OCI-LY3 (cell line): ENCODE results near the gene CCDC183.

ENCODE experiments used
- H2AFZ ChIP-seq: fragments of 200-600, 300-600 bp; shearing (Covaris generic); 2 replicates; pipeline ENCODE4 v1.6.0; 2014; ENCODE audit warnings: antibody characterized with exemption, low read depth, low read length
- H3K27ac ChIP-seq: fragments of 200-600, 300-600 bp; sonication (generic); 2 replicates; pipeline ENCODE4 v1.5.1; 2014; ENCODE audit warnings: mild to moderate bottlenecking, low read length, moderate library complexity, mixed read lengths
- H3K27me3 ChIP-seq: fragments of 200-600, 300-600 bp; sonication (generic); 2 replicates; pipeline ENCODE4 v1.6.1; 2014; ENCODE audit warnings: low read depth, low read length, mixed read lengths
- H3K36me3 ChIP-seq: fragments of 200-600, 300-600 bp; sonication (generic); replicated peaks from 2 replicates; pipeline ENCODE3; 2014; ENCODE audit warnings: low read depth, low read length, mixed read lengths
- H3K4me1 ChIP-seq: fragments of 300-600, 200-600 bp; sonication (generic); 2 replicates; pipeline ENCODE4 v1.6.1; 2014; ENCODE audit warnings: low read length, mixed read lengths
- H3K4me2 ChIP-seq: fragments of 200-600, 300-600 bp; sonication (generic); 2 replicates; pipeline ENCODE4 v1.6.1; 2014; ENCODE audit warnings: low read length, mixed read lengths
- H3K4me3 ChIP-seq: fragments of 300-600, 200-600 bp; sonication (generic); 2 replicates; pipeline ENCODE4 v1.5.1; 2014; ENCODE audit warnings: antibody characterized with exemption, mild to moderate bottlenecking, low read length, moderate library complexity
- H3K79me2 ChIP-seq: fragments of 300-600, 200-600 bp; shearing (Covaris generic); 2 replicates; pipeline ENCODE4 v1.6.1; 2014; ENCODE audit warnings: mild to moderate bottlenecking, low read length, mixed read lengths
- H3K9ac ChIP-seq: fragments of 300-600, 200-600 bp; shearing (Covaris generic); 2 replicates; pipeline ENCODE4 v1.6.0; 2014; ENCODE audit warnings: mild to moderate bottlenecking, low read length, moderate library complexity
- H3K9me3 ChIP-seq: fragments of 200-600, 300-600 bp; shearing (Covaris generic); 2 replicates; pipeline ENCODE4 v1.6.1; 2014; ENCODE audit warnings: low read length, mixed read lengths; ENCODE audit not compliant: insufficient read depth
- H4K20me1 ChIP-seq: fragments of 200-600, 300-600 bp; sonication (generic); 2 replicates; pipeline ENCODE4 v1.6.1; 2016; ENCODE audit warnings: low read length, mixed read lengths; ENCODE audit not compliant: insufficient read depth
- EZH2phosphoT487 ChIP-seq: fragments of 200-600 bp; shearing (Covaris generic); IDR thresholded peaks from 2 replicates; pipeline ENCODE4 v1.6.1; 2018; ENCODE audit warnings: antibody characterized with exemption, mixed run types, low read depth
- TF ChIP-seq, protein P1 (sequence below): fragments of 200-600, 300-600 bp; sonication (generic); IDR thresholded peaks from 2 replicates; pipeline ENCODE4 v1.5.1; 2014; ENCODE audit warnings: antibody characterized with exemption, low read length, low read depth

The CCDC183 gene

DNA sequence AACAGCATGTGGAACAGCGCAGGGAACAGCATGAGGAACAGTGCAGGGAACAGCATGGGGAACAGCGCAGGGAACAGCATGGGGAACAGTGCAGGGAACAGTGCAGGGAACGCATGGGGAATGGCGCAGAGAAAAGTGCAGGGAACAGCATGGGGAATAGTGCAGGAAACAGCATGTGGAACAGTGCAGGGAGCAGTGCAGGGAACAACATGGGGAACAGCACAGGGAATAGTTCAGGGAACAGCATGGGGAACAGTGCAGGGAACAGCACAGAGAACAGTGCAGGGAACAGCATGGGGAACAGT is 40.1 kb upstream of the CCDC183 start:
- H3K79me2 ChIP-seq = no peaks in the 10 kb centered on the region
- TF ChIP-seq EZH2phosphoT487 = no peak
- TF ChIP-seq, protein P1, sequence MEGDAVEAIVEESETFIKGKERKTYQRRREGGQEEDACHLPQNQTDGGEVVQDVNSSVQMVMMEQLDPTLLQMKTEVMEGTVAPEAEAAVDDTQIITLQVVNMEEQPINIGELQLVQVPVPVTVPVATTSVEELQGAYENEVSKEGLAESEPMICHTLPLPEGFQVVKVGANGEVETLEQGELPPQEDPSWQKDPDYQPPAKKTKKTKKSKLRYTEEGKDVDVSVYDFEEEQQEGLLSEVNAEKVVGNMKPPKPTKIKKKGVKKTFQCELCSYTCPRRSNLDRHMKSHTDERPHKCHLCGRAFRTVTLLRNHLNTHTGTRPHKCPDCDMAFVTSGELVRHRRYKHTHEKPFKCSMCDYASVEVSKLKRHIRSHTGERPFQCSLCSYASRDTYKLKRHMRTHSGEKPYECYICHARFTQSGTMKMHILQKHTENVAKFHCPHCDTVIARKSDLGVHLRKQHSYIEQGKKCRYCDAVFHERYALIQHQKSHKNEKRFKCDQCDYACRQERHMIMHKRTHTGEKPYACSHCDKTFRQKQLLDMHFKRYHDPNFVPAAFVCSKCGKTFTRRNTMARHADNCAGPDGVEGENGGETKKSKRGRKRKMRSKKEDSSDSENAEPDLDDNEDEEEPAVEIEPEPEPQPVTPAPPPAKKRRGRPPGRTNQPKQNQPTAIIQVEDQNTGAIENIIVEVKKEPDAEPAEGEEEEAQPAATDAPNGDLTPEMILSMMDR = no peak
- H2AFZ ChIP-seq = no peak overlapping the region
- H3K9me3 ChIP-seq = peaks cover 16% of the 10 kb centered on the region
- H3K4me2 ChIP-seq = no peak overlapping the region
- no peaks in the 10 kb centered on the region for H3K4me1 ChIP-seq
- H3K9ac ChIP-seq = no peak overlapping the region
- H3K27ac ChIP-seq = no peak overlapping the region
- no peaks in the 10 kb centered on the region; the same call in 1 of the 2 replicates for H3K27me3 ChIP-seq
- no peaks in the 10 kb centered on the region for H3K36me3 ChIP-seq
- H4K20me1 ChIP-seq = no peaks in the 10 kb centered on the region
- H3K4me3 ChIP-seq = no peak overlapping the region

DNA sequence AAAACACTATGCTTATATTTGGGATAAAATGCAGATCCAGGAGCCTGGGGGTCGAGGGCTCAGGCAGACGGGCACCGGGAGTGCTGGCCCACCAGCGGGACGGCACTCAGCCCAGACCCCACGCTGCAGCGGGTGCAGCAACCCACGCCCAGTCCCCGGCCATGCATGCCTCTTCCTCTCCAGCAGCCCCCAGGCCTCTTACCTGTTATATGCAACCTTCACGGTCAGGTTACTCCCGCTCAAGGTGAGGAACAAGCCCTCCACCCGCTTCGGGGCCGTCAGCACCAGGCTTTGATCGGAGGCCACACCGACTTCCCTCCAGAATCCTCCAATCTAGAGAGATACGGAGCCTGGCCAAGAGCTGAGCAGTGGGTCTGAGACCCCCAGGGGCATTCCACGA is 39.3 kb upstream of the CCDC183 start:
- no peaks in the 10 kb centered on the region for H3K4me1 ChIP-seq
- peaks cover 10% of the 10 kb centered on the region for H3K9me3 ChIP-seq
- H3K27me3 ChIP-seq = no peaks in the 10 kb centered on the region
- H3K4me2 ChIP-seq = no peak overlapping the region
- no peak overlapping the region for H2AFZ ChIP-seq
- no peaks in the 10 kb centered on the region for H4K20me1 ChIP-seq
- no peaks in the 10 kb centered on the region for H3K36me3 ChIP-seq
- no peaks in the 10 kb centered on the region for H3K79me2 ChIP-seq
- TF ChIP-seq, protein P1 = no peak
- no peak for TF ChIP-seq EZH2phosphoT487
- no peak overlapping the region for H3K4me3 ChIP-seq
- H3K9ac ChIP-seq = no peak overlapping the region
- H3K27ac ChIP-seq = no peak overlapping the region

DNA sequence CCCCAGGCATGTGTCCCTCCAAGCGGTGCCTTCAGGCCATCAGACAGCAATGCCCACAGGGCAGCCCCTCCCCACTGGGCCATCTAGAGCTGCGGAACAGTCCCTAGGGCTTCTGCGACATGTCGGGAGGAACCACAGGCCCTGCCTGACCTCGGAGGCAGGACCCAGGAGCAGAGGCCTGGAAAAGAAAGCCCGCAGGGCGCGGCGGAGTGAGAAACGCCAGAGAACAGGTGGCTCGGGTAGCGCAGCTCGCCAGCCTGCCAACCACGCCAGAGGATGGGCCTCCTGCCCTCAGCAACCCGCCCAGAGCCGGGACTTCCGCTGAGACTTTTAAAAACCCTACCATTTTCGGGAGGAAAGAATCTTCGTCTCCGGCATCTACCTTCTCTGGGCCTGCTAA is 38.8 kb upstream of the CCDC183 start:
- H3K4me2 ChIP-seq = no peak overlapping the region
- no peak for TF ChIP-seq EZH2phosphoT487
- TF ChIP-seq, protein P1 = no peak

DNA sequence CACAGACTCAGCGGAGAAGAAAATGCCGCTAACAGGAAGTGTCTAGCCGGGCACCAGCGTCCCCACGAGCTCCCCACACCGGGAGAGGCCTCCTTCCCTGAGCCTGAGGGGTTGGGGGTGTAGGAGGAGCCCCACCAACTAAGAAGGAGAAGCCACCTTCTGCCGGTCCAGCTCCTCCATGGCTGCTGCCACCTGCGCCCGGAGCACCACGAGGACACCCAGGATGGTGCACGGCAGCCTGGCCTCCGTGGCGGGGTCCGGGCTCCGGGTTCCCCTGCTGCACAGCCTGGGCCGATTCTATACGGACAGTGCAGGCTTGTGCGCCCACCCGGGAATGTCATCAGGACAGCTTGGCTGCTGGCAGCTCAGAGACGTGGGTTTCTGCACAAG is 38.4 kb upstream of the CCDC183 start:
- Histone ChIP-seq H3K9ac (no peak overlapping the region), H3K4me2 (no peak overlapping the region), H3K4me3 (no peak overlapping the region), H3K79me2 (no peaks in the 10 kb centered on the region), H3K36me3 (no peaks in the 10 kb centered on the region), H2AFZ (no peak overlapping the region), H3K4me1 (no peaks in the 10 kb centered on the region), H3K9me3 (peaks cover 1% of the 10 kb centered on the region; the same call in 1 of the 2 replicates), H4K20me1 (no peaks in the 10 kb centered on the region), H3K27me3 (no peaks in the 10 kb centered on the region), H3K27ac (no peak overlapping the region)
- TF ChIP-seq EZH2phosphoT487 = no peak
- TF ChIP-seq, protein P1 = no peak

More for the DNA sequence above, 38.8 kb upstream of the CCDC183 start:
- no peaks in the 10 kb centered on the region for H4K20me1 ChIP-seq
- H3K9ac ChIP-seq = no peak overlapping the region
- no peak overlapping the region for H3K27ac ChIP-seq
- H3K36me3 ChIP-seq = no peaks in the 10 kb centered on the region
- no peaks in the 10 kb centered on the region for H3K4me1 ChIP-seq
- H3K79me2 ChIP-seq = no peaks in the 10 kb centered on the region
- H3K9me3 ChIP-seq = peaks cover 5% of the 10 kb centered on the region
- H2AFZ ChIP-seq = no peak overlapping the region
- no peaks in the 10 kb centered on the region for H3K27me3 ChIP-seq
- no peak overlapping the region for H3K4me3 ChIP-seq
